NK-92 (cell line): ENCODE results near the gene XRCC4.

Source experiments
- DNase-seq: peaks from one replicate; lab custom pipeline; 2025; ENCODE audit not compliant: unreplicated experiment; lab: John Stamatoyannopoulos, UW

The XRCC4 gene

DNA sequence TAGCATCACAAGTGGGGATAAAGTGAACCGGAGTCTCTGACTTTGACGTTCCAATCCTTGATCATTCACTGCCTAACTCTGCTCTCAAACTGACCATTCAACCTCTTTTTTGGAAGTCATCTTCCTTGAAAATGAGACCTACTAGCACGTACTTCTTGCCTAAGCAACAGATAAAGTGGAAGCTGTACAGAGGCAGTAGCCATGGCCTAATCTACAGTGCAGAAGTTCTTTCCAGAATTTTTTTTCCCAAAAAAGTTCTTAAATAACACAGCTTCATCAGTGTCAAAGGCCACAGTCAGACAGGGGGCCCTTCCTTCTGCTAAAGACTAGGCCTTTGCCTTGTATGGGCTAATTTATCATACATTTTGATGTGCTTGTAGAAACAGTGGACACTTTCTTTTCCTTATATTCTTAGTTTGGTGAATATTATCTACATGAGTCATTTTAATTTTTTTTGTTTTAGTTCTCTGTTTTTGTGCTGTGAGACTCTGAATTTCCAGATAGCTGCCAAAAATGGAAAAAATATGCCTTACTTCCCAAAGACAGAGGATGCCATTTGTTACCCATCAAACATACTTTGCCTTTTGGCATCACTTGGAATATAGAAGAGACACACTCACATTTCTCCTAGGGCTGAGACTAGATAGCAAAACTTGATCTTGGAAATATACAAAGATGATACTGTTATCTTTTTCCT, 297.9 kb downstream of the XRCC4 start:
- no peak for DNase-seq

DNA sequence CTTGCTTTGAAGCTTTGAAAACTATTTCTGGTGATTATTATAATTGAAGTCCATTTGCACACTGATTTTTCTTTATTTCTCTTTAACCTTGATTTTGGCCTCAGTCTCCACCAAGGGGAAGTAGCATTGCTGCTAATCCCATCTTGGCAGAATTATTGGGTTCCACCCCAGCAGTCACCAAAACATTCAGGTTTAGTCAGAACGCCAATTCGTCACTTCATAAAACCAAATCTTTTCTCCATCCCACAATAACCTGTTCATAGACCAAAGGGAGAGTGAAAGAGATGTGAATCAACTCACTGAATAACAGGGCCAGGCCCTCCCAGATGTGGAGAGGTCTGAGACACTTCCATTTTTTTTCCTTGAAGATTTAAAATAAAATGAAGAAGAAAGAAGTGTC, 299.1 kb downstream of the XRCC4 start:
- DNase-seq, result no peak

DNA sequence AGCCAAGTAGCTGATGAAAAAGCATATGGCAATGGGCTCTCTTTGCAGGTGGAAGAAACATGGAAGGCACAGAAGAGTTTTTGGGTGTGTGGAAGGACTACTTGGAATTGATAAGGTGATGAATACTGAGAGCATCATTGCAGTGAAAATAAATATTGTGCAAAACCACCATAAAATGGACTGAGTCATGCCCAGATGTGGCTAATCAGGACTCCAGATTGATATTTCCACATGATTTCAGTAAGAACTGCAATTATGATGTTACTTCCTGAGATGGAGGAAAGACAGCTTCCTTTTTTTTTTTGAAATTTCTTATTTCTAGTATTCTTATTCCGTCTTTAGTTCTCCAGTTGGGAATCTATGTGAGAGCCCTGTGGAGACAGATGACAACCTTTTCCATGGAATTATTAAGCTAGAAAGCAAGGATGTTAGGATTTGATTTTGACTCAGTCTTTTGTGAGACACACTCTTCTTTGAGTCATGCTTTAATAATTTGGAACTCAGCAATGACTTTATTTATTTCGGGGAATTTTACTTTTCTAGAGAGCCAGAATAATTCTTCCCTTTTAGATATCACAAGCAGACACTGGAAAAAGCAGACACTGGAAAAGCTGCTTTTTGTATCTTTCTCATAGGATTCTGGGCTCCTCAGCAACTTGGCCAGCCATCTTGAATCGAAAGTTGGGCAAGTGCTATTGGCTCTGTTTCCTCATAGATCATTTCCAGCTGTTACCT, 300.0 kb downstream of the XRCC4 start:
- DNase-seq, result no peak

DNA sequence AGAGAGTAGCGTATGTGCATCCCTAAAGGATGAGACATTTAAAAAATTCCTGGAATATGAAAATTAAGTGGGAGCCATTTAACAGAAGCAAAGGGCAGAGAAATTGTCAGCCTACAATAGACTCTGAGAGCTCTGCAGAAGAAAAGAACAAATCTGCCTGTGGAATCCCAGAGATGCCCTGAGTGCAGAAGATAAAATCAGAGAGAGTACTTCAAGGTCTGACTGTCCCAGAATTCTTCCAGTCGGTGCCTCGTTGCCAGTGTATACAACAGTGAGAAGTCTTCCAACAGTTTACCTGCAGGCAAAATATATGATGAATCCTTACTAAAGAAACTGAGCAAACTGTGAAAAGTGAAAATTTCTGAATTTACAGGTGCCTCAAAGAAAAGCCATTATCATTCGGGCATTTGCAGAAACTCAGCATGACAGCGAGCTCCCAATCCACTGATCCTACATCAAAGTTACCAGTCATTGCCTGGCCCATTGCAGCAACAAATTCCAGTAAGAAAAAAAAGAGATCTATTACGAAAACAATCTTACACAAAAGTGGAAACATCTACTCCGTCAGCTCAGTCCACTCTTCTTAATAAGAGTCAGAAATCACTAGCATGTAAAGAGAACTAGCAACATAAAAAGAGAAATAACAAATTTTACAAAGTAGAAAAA, 301.4 kb downstream of the XRCC4 start:
- DNase-seq, result no peak

DNA sequence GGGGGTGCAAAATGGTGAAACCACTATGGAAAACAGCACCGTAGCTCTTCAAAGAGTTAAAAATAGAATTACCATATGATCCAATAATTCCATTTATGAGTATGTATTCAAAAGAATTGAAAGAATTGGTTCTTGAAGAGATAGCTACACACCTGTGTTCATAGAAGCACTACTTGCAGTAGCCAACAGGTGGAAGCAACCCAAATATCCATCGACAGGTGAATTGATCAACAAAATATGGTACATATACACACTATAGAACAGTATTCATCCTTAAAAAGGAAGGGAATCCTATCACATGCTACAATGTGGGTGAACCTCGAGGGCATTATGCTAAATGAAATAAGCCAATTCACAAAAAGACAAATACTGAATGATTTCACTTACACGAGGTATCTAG, 308.5 kb downstream of the XRCC4 start:
- no peak for DNase-seq

DNA sequence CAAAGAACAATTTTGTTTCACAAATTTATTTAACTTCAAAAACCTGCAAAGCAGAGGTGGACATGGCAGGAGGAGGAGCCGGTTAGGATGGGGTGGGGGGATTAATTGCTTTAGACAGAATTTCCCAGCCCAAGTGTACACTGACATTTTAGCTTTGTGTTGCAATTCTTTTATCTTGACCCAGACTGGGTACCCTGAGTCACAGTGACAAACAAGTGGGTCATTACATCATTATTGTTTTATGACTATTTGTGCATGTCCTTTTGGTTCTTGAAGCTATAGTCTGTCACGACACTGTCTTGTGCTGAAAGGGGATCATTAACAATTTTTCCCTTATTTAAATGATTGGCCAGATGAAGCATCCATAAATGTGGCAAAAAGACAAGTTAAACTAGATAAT, 309.7 kb downstream of the XRCC4 start:
- DNase-seq, result no peak

DNA sequence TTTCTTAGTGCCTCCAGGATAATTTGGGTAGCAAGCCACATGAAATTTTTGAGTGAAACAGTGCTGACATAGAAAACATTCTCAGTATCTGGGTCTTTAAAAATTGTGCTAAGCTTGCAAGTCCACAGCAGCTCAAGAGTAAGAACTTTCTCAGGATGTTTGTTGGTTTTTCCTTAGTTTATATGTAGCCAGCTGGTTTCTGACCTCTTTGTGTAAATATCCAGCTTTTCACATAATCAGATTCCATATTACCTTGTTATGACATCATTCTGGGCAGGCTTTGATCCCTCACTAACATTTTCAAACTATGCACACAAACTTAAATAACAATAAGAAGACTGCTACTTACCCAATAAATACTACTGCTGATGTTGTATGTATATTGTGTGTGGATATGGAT, 311.3 kb downstream of the XRCC4 start:
- DNase-seq, result no peak

DNA sequence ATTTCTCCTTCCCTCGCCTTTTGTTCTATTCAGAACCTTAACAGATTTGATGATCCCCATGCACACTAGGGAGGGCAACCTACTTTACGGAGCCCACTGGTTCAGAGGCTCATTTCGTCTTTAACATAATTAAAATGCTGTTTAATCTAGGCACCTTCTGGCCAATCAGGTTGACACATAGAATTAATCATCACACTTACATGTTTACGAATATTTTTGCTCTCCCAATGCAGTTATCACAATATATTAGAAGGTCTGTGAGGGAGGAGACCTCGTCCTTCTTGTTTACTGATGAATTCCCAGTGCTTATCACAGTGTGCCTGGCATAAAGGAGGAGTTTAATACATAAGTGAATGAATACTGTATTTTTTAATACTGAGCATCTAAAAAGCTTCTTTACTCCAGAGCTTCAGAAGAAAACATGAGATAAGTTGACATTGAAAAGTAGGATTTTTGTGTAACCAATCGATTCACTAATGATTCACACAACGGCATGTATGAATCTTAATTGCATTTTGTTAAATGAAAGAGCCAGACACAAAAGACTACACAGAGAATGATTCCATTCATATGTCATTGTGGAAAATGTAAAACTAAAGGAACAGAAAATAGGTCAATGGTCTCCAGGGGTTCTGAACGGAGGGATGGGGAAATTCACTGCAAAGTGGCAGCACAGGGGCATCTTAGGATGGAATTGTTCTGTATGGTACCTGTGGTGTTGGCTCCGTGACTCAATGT, 315.6 kb downstream of the XRCC4 start:
- no peak for DNase-seq

DNA sequence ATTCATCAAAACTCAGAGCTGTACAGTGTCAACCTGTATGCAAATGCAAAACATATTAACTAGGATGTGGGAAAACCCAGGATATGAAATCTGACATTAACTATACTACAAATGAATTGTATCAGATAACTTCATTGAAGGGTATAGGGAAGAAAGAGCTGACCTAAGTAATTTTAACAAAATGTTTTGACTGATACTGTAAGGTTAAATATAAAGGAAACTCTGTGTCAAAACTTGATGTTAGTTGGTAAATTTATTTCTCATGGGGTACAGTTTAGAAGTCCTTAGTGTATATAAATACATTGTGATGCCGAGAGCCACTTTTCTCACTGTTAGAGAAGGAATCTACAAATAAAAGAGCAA, 316.1 kb downstream of the XRCC4 start:
- no peak for DNase-seq

DNA sequence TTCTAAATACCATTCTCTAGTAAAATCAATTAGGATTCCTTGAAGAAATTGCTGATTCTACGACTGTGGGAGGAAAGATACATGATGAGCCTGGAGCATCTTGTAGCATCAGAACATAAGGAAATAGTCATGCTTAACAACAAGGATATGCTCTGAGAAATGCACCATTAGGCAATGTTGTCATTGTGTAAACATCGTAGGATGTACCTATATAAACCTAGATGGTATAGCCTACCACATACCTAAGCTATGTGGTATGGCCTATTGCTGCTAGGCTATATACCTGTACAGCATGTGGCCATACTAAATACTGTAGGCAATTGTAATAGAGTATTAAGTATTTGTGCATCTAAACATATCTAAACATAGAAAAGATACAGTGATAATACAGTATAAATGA, 316.8 kb downstream of the XRCC4 start:
- DNase-seq, result no peak

DNA sequence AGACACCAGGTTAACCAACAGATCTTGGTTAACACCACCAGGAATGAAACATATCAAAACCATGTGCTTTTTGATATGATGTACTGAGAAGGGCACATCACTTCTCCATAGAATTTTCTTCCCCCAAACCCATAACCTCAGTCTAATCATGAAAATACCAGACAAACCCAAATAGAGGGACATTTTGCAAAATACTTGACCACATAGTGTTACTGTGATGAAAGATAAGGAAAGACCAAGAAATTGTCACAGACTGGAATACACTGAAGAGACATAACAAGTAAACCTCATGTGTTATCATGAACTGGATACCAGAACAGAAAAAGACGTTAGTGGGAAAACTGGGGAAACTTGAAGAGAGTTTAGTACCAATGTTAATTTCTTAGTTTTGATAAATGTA, 319.3 kb downstream of the XRCC4 start:
- DNase-seq, result no peak

DNA sequence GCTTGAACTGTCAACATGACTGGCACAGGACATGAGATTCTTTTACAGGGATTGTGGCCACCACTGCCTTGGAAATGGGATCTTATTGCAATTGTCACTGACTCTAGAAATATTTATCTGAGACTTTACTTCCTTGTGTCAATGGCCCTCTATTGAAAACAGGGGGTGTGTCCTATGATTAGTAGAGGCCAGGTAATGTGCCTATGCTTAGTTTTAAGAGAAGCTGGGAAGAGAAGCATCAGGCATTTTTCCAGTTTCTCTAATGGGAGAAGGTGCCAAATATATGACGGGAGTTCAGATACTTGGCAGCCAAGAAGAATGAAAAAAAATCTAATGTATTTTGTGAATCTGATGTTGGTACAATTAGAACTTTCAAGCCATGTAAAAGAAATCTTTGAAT, 320.3 kb downstream of the XRCC4 start:
- DNase-seq, result no peak

DNA sequence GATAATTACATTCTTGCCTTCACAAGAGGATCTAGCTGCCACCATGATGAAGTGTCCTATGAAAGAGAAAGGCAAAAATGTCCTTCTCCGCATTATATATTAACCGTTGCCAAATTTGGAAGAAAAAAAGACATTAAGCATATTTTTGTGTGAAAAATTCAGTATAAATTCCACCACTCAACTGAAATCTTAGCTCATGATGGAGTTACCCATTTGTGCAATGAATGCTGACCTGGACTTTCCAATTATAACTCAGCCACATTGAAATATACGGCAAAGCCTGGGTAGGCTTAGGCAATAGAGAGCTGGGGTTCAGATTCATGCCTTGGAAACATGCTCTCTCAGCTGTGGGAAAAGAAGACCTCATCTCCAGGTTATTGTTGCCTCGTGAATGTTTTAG, 322.9 kb downstream of the XRCC4 start:
- DNase-seq, result no peak

DNA sequence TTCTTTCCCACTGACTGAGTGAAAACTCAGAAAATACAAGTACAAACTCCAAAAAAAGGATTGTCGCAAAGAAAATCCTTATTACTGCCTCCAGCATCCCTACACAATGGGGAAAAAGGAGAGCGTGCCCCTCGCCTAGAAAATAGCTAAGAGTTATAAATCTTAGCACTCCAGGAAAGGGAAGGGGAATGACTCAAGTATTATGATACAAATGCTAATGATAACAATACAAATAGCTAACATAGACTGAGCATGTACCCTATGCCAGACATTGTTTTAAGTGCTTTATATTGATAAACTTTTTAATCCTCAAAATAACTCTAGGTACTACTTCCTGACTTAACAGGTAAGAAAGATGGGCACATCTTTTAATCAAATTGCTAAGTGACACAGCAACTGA, 323.4 kb downstream of the XRCC4 start:
- DNase-seq, result no peak

DNA sequence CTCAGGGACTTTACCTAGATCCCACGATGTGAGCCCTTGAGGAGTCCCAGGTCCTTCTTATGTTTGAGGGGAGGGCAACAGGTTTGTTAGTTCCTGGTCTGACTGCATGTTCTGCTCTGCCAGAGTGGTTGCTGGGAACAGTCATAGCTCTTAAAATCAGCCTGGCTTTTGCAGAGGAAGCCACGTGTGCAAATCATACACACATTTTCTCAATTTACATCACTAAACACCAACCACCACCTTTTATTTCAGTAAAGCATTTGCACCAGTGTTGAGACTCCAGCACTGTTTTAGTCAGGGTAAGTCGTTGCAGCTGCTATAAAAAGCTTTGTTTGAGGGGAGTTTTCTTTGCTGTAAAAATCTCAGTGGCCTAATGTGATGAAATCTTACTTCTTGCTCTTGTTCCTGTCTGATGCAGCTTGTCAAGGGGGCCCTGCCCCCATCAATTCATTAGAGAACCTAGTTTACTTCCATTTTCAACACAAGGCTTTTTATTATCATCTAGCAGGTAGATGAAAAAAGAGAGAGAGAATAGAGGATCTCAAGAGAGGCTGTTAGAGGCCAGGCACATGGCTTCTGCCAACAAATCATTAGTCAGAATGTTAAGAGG, 323.9 kb downstream of the XRCC4 start:
- no peak for DNase-seq

DNA sequence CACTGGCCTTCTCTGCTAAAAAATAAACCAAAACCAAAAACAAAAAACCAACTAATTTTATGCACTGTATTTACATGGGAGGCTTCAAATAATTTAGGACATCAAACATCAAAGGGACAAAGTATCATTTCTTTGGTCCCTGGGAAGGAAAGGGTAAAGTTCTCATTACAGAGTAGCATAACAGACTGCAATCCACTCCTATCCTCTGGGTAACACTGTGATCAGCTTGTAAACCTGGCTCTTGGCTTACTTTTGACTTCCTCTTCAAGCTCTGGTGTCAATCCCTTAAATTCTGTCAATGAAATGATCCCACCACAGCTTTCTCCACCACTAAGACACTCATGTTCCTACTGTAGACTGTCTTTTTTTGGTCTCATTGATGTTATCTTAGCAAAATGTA, 324.4 kb downstream of the XRCC4 start:
- no peak for DNase-seq
